Measurements from ENCODE around the gene MMP7.

MMP7 gene

GRCh38 chr11:102523887-102524286 lies 6.7 kb downstream of the MMP7 start:
- Histone ChIP-seq H3K9ac (ENCODE audit: low read length) (no peak overlapping the region), H3K27me3 (ENCODE audit: insufficient read depth, low read length) (no peaks in the 10 kb centered on the region), H2AFZ (ENCODE audit: low read length) (no peak overlapping the region), H3K36me3 (ENCODE audit: insufficient read depth, low read length) (no peaks in the 10 kb centered on the region), H3K9me3 (ENCODE audit: low read length) (no peaks in the 10 kb centered on the region), H3K79me2 (ENCODE audit: insufficient read depth, low read length) (no peaks in the 10 kb centered on the region), H3K4me2 (ENCODE audit: low read length) (no peak overlapping the region), H4K20me1 (ENCODE audit: insufficient read depth, low read length) (no peaks in the 10 kb centered on the region), H3F3A (ENCODE audit: insufficient read depth, low read length) (no peaks in the 10 kb centered on the region), H3K27ac (ENCODE audit: low read depth, low read length, poor library complexity, severe bottlenecking) (no peak overlapping the region), H3K9me2 (ENCODE audit: low read depth, low read length) (no peaks in the 10 kb centered on the region), H3K4me1 (ENCODE audit: insufficient read depth, low read length, severe bottlenecking) (peaks cover 8% of the 10 kb centered on the region), H3K4me3 (ENCODE audit: low read depth, low read length, poor library complexity, severe bottlenecking) (no peak overlapping the region)
- no peak for TF ChIP-seq EZH2 (IDR thresholded peaks at IDR 0.05; ENCODE audit: borderline replicate concordance, low read length)
- no peak for TF ChIP-seq CTCF (IDR thresholded peaks at IDR 0.05; ENCODE audit: low read length)

- Histone ChIP-seq H3K27me3 (ENCODE audit: insufficient read depth, low read length) (no peaks in the 10 kb centered on the region), H4K20me1 (ENCODE audit: insufficient read depth, low read length) (no peaks in the 10 kb centered on the region), H3F3A (ENCODE audit: insufficient read depth, low read length) (no peaks in the 10 kb centered on the region), H3K4me1 (ENCODE audit: insufficient read depth, low read length, severe bottlenecking) (peaks cover 8% of the 10 kb centered on the region), H3K9ac (ENCODE audit: low read length) (no peak overlapping the region), H3K4me3 (ENCODE audit: low read depth, low read length, poor library complexity, severe bottlenecking) (no peak overlapping the region), H3K9me2 (ENCODE audit: low read depth, low read length) (no peaks in the 10 kb centered on the region), H3K36me3 (ENCODE audit: insufficient read depth, low read length) (no peaks in the 10 kb centered on the region), H2AFZ (ENCODE audit: low read length) (no peak overlapping the region), H3K4me2 (ENCODE audit: low read length) (no peak overlapping the region), H3K9me3 (ENCODE audit: low read length) (no peaks in the 10 kb centered on the region), H3K27ac (ENCODE audit: low read depth, low read length, poor library complexity, severe bottlenecking) (no peak overlapping the region), H3K79me2 (ENCODE audit: insufficient read depth, low read length) (no peaks in the 10 kb centered on the region)
- TF ChIP-seq CTCF (IDR thresholded peaks at IDR 0.05; ENCODE audit: low read length) (no peak), EZH2 (IDR thresholded peaks at IDR 0.05; ENCODE audit: borderline replicate concordance, low read length) (no peak)
These were observed 7.4 kb downstream of the MMP7 start for GRCh38 chr11:102523189-102523570.

- Histone ChIP-seq H3K4me2 (ENCODE audit: low read length) (no peak overlapping the region), H3K27ac (ENCODE audit: low read depth, low read length, poor library complexity, severe bottlenecking) (no peak overlapping the region), H3K9ac (ENCODE audit: low read length) (no peak overlapping the region), H3F3A (ENCODE audit: insufficient read depth, low read length) (no peaks in the 10 kb centered on the region), H3K9me2 (ENCODE audit: low read depth, low read length) (no peaks in the 10 kb centered on the region), H3K79me2 (ENCODE audit: insufficient read depth, low read length) (no peaks in the 10 kb centered on the region), H2AFZ (ENCODE audit: low read length) (no peak overlapping the region), H3K36me3 (ENCODE audit: insufficient read depth, low read length) (no peaks in the 10 kb centered on the region), H4K20me1 (ENCODE audit: insufficient read depth, low read length) (no peaks in the 10 kb centered on the region), H3K4me1 (ENCODE audit: insufficient read depth, low read length, severe bottlenecking) (peaks cover 8% of the 10 kb centered on the region), H3K9me3 (ENCODE audit: low read length) (no peaks in the 10 kb centered on the region), H3K4me3 (ENCODE audit: low read depth, low read length, poor library complexity, severe bottlenecking) (no peak overlapping the region), H3K27me3 (ENCODE audit: insufficient read depth, low read length) (no peaks in the 10 kb centered on the region)
- TF ChIP-seq CTCF (IDR thresholded peaks at IDR 0.05; ENCODE audit: low read length) (no peak), EZH2 (IDR thresholded peaks at IDR 0.05; ENCODE audit: borderline replicate concordance, low read length) (no peak)
These were observed 8.0 kb downstream of the MMP7 start for GRCh38 chr11:102522312-102523188.
